GM19324 (cell line): ENCODE data around the gene AP1M2.
A peak's percentile ranks its signal among the peaks of the same experiment; 100 is the strongest.
"Not testable (repeated sequence)": the region's sequence is repeated elsewhere in the genome, so short reads cannot be mapped to it uniquely, and the experiment has no call there.

Experiments used
- ATAC-seq: cut with Tn5 transposase; IDR thresholded peaks from one replicate; pipeline ENCODE4 v1.9.1; 2021; ENCODE audit warnings: mild to moderate bottlenecking, moderate library complexity; ENCODE audit not compliant: unreplicated experiment, low FRiP score

AP1M2 gene

DNA sequence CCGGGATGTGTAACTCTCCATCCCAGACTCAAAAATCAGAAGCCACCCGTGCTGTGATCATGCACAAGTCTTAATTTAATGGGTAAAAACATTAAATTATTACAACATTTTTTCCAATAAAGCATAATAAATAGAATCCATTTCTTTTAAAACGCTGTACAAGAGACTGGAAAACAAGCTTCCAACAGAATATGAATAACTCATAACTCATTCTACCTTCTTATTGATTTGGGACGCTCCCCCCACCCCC, 20.8 kb downstream of the AP1M2 start:
- no peak for ATAC-seq

DNA sequence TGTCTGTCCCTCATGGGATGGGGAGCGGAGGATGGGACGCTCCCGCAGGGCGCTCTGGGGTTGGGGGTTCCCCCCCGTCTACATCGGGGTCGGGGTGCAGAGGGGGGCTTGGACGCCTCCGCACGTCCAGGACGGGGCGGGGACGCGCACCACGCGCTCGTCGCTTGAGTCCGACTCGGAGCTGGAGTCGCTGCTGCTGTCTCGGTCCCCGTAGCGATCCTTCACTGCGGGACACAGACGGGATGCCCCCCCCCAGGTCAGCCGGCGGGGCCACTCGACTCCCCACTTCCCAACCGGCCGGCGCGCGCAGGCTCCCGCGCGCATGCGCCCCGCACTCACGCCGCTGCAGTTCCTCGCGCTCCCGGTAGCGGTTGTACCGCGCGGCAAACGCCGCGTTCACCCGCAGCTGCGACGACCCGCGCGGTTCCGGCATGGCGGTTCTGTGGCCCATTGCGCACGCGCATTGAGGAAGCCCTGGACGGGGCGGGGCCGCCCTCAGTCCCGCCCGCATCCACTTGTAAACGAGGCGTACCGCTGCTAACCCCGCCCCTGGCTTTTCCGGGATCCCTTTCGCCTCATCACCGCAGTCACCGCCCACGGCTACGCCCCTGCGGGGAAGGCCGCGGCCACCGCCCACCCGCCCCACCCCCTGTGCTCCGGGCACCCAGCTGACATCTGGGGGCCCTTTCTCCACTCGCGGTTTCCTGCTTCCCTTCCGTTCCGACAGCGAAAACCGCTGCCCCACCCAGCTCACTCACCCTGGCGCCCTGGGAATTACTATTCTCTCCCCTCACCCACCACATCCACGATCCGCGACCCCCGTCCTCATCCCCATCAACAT, 21.3 kb downstream of the AP1M2 start, which contains the start of gene KRI1:
Gene KRI1, minus strand, starts transcription at position 444 of the 841 bp plus-strand sequence. Its CDS starts 11 bp downstream, at position 433.
- peak; percentile 72 for ATAC-seq

DNA sequence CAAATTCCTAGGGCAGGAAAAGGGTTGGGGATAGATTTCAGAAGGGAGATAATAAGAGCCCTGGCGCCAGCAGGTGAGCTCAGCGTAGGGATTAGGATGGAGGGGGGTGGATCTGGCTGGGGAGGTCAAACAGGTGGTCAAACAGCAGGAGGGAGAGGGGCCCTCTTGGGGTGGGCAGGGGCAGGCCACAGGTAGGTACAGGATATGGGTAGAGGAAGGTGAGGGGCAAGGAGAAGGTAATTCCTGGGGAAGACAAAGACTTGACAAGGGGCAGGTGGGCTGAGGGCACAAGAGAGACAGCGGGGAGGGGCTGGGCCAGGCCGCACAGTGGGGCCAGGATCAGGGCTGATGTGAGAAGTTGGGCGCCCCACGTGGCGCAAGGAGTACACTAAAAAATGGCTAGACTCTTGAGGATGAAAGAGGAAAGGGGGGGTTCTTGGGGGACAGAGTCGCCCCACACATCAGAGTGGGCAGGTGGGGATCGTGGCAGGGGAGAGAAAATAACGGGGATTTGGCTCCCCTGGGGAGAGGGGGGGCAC, 22.0 kb downstream of the AP1M2 start:
- no peak for ATAC-seq

DNA sequence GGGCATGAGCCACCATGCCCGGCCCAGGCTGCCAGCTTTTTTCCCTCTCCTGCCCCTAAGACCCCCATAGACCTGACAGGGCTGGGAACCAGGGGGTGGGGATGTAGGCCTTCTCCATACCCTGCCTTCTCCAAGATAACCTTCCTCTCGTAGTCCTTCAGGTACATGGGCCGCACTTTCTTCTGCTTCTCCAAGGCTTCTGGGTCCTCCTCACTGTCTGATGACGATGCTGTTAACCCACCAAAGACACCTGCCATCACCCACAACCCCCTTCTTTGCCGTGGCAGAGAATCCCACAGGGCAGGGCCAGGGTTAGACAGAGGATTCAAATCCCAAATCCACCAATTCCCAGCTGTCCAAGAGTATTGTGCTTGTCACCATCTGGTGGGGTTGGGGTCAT, 24.5 kb downstream of the AP1M2 start:
- no peak for ATAC-seq

DNA sequence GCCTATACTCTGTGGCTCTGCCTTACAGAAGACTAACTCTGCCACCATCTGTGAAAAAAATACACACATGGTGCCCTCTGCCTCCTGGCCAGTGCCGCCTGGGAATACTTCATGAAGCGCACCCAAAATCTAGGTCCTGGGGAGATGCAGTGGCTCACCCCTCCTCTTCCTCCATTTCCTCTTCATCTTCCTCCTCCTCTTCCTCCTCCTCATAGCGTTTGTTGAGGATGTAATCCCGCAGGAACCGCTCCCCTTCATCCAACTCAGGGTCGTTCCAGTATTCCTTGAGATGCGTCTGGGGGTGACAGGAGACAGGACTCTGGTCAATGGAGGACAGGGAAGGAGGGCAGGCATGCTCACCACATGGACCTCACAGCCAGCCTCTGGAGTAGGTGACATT, 27.0 kb downstream of the AP1M2 start:
- no peak for ATAC-seq

DNA sequence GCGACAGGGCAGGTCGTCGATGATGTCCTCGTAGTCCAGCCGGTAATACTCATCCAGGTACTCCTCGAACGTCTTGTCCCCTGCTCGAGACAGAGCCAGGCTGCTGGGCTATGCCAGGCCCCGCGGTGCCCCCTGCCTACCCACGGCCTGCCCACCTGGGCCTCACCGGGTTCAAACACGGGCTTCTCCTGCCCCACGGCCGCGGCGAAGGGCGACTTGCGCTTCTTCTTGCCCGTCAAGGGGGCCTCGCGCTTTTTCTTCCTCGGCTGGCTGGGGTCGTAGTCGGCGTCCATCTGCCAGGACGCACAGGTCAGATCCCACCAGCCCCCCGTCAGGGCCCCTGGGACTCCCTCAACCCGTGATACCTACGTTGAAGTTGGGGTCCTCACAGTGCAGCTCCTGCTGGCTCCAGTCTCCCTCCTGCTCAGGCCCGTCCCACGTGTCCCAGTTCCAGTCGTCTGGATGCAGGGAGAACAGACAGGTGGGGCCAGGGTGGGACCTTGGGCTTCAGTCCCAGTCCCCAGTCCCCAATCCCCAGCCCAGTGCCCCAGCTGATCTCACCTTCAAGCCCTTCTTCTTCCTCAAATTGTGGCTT, 29.4 kb downstream of the AP1M2 start:
- ATAC-seq: no peak

DNA sequence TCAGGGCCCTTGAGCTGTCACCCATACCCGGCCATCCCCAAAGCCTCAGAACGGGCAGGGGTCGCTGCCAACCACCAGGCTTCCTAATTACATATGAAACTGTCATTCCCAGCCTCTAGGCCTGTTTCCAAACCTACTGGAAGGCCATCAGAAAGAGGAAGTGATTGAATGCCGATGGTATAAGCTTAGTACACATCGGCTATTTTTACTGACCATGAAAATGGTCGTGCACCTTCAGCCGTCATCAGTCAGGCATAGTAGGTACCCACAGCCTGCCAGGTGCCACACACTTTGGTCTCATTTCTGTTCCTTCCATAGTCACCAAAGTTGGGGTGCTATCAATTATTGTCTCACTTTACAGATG, 31.5 kb downstream of the AP1M2 start:
- no peak for ATAC-seq

DNA sequence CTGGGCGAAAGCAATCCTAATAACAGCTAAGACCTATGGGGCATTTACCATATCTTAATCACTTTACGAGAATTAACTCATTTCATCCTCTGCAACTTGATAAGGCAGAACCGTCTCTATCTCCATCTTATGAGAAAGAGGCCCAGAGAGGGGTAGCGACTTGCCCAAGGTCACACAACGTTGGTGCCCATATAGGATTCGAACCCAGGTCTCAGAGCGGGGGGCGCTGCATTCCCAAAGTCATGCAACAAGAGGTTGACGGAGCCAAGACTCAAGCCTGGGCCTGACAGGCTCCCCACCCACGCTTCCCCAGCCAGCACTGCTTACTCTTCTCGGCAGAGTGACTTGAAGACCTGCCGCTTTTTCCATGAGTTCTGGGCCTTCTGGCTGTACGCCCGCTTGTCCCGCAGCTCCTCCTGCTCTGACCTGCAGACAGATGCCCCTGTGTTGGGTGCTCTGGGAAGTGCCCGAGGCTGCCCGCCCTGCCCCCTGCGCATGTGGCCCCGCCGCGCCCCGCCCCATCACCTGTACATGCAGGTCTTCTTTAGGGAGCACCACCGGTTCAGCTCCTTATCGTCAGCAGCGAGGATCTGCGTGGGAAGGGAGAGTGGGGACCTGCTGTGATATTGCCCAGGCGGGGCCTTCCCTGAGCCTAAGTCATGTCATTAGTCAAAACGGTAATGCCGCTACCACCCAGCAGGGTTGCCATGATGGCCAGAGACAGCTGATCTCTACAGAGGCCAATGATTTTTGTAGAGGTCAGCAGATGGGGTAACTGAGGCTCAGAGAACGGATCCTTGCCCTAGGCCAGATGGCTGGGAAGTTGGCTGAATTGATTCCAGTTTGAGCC, 32.1 kb downstream of the AP1M2 start:
- ATAC-seq: no peak

DNA sequence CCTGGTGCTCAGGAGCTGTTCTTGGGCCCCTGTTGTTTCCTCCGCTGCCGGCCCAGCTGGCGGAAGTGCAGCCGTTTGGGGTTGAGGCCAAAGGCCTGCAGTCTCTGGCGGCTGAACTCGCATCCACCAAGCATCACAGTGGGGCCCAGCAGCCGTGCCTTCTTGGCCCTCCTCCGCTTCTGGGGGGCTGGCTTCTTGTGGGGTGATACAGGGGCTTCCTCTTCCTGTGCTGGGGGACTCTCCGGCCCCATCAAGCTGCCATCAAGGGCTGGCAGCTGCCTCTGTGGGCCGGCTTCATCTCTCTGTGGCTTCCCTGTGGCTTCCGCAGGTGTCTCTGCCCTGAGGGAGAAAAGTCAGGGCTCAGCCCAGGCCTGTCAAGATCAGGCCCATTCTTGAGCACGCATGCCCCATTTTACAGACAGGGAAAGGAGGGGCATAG, 33.1 kb downstream of the AP1M2 start:
- no peak for ATAC-seq

DNA sequence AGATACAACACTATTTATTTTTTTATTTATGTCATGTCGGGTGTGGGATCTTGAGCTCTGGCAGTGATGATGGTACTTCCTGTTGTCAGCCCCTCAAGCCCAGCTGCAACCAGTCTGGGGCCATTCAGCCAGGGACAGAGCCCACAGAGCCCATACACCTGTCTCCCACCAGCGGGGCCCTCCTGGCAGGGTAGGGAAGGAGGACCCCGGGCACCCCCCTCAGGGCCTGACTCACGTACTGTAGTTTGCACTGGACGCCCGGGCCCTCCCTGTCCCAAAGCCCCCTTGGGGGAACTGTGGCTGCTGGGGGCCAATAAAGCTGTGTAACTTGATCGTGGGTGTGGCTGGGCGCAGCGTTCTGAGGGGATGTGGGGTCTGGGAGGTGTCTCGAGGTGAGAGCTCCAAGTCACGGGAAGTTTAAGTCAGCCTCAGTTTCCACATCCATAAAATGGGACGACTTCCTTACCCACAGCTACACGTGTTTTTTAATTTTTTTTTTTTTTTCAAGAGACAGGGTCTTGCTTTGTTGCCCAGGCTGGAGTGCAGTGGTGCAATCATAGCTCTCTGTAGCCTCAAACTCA, 33.9 kb downstream of the AP1M2 start:
- ATAC-seq: no peak

DNA sequence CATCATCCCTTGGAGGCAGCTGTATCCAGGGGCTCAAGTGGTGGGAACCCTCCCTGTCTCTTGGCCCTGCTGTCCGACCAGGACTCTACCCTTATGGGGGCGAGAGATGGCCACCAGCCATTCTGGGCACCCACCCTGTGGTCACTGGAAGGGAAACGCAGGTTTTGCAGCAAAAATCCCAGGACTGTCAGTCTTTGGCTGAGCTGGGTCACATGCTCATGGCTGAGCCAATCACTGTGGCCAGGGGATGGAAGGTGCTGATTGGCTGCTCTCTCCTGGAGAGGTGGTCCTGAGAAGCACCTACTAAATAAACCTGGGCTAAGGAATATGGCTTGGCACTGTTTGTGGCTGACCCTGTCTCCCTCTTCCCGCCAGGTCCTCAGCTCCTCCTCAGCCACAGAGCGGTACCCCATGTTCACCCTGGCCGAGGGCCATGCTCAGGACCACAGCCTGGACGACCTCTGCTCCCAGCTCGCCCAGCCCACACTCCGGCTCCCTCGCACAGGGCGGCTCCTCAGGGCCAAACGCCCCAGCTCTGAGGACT, 34.5 kb downstream of the AP1M2 start:
- no peak for ATAC-seq

DNA sequence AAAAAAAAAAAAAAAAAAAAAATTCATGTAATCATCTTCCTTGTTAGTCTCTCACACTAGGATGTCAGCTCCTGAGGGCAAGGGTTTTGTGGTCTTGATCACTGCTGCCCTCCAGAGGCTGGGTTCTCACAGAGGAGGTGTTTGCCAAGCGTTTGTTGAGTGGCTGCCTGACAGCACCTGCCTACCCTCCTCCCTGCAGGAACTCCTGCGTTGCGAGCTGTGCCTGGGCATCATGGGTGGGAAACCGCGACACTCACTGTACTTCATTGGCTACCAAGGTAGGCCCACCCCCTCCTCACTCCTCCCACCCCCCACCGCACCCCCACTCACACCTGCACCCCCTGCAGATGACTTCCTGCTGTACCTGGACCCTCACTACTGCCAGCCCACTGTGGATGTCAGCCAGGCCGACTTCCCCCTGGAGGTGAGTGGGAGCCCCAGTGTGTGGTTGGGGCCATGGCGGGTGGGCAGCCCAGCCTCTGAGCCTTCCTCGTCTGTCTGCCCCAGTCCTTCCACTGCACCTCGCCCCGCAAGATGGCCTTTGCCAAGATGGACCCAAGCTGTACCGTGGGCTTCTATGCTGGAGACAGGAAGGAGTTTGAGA, 35.3 kb downstream of the AP1M2 start:
- no peak for ATAC-seq

DNA sequence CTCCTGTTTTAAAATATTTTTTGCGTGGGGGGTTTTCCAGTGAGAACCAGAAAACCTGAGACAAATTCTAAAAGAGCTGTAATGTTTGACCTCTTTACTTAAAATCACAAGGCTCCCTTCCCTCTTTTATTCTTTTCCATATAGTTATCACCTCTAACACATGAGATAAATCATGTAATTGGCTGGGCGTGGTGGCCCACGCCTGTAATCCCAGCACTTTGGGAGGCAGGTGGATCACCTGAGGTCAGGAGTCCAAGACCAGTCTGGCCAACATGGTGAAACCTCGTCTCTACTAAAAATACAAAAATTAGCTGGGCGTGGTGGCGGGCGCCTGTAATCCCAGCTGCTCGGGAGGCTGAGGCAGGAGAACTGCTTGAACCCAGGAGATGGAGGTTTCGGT, 36.1 kb downstream of the AP1M2 start:
- ATAC-seq: not testable (repeated sequence)

DNA sequence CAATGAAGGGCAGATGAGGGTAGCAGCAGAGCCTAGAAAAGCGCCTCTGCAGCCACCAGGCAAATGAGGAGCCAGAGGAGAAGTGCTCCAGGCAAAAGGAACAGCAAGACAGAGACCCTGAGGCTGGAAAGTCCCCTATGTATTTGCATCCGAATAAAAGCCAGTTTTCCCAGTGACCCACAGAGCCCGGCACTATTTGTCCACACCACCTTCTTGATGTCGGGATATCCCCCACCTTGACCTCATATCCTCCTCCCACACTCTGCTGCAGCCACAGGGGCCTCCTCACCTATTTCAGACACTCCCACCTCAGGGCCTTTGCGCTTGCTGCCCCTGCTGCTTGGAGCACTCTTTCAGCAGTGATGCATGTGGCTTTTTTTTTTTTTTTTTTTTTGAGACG, 36.8 kb downstream of the AP1M2 start:
- ATAC-seq: no peak

DNA sequence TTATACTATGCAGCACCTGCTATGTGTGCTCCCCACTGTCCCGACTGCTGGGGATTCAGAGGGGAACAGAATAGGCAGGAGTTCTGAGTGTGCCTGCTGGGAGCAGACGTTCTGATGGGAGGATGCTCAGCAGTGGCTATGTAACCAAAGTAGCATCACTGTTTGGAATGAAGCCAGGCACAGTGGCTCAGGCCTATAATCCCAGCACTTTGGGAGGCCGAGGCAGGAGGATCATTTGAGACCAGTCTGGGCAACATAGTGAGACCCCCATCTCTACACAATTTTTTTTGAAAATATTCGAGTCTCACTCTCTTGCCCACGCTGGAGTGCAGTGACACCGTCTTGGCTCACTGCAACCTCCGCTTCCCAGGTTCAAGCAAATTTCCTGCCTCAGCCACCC, 37.4 kb downstream of the AP1M2 start:
- ATAC-seq: no peak

DNA sequence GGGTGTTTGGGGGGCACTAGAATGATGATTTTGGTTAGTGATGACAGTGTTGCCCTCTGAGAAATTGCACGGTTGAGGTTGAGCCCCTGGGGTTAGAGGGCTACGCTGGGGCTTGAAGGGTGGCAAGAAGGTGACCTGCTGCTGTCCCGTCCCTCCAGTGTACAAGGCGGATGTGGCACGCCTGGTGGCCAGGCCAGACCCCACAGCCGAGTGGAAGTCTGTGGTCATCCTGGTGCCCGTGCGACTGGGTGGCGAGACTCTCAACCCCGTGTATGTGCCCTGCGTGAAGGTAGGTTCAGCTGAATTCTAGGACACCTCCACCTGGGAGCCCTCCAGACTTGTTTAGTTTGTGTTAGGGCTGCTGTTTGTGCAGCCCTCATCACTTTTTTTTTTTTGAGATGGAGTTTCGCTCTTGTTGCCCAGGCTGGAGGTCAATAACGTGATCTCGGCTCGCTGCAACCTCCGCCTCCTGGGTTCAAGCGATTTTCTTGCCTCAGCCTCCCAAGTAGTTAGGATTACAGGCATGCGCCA, 38.3 kb downstream of the AP1M2 start:
- no peak for ATAC-seq

DNA sequence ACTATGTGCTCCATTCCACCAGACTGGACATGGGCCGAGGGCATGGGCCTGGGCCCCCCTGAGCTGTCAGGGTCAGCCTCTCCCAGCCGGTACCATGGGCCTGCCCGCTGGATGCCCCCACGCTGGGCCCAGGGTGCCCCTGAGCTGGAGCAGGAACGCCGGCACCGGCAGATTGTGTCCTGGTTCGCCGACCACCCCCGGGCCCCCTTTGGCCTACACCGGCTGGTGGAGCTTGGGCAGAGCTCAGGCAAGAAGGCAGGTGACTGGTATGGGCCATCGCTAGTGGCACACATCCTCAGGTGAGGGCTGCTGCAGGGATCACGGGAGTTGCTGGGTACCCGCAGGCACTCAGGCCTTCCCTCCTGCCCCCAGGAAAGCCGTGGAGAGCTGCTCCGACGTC, 40.3 kb downstream of the AP1M2 start:
- no peak for ATAC-seq

DNA sequence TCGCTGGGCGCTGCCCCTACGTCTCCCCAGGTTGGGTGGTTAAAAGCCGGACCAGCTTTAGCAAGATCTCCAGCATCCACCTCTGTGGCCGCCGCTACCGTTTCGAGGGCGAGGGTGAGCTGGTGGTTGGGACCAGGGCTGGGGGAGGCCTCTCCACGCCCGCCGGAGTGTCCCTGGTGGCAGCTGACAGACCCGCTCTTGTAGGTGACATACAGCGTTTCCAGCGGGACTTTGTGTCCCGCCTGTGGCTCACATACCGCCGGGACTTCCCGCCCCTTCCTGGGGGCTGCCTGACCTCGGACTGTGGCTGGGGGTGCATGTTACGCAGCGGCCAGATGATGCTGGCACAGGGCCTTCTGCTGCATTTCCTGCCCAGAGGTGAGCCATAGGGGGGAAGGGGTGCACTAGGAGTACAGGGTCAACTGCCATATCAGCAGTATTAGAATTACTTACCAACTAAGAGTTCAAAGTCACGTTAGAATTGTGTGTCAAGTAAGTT, 42.3 kb downstream of the AP1M2 start:
- no peak for ATAC-seq

DNA sequence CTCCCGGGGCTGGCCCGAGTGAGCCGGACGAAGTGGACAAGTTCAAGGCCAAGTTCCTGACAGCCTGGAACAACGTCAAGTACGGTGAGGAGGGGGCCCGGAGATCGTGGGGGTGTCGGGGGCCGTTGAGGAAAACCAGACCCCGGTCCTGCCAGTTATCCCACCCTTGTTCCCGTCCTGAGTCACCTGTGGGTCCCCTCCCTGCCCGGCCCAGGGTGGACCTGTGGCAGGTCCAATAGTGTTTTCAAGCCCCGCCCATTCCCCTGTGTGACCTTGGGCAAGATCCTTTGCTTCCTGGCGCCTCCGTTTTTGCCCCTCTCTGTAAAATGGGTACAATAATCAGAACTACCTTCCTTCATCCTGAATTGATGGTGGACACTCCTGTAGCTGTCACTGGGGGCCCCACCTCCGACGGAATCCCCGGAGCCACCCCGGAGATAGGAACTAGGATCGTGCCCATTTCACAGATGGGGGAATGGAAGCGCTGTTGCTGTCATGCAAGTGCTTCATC, 42.8 kb downstream of the AP1M2 start:
- peak; percentile 8 for ATAC-seq
